HepG2 (cell line): Measurements from ENCODE around the gene TMEM95. TPM values are rescaled to one million over a fixed set of nuclear protein-coding genes. Genes with fewer than 3 reads are reported as not detected.

Experiments used
- CENPT ChIP-seq: sonication (generic); formaldehyde crosslinking; IDR thresholded peaks from 2 replicates; pipeline ENCODE4 v1.8.0; 2022; ENCODE audit warnings: low read depth, mild to moderate bottlenecking, moderate library complexity, missing genetic modification reagents
- FOXJ3 ChIP-seq: sonication (generic); formaldehyde crosslinking; IDR thresholded peaks from 2 replicates; pipeline ENCODE4 v1.4.0; 2020; ENCODE audit warnings: missing genetic modification reagents, mild to moderate bottlenecking, borderline replicate concordance
- NFKBIZ ChIP-seq: IDR thresholded peaks from 2 replicates; pipeline ENCODE4 v1.6.1; 2018; ENCODE audit warnings: missing genetic modification reagents, missing compliant biosample characterization
- RELA ChIP-seq: sonication (generic); formaldehyde crosslinking; IDR thresholded peaks from 2 replicates; pipeline ENCODE4 v1.4.0; 2020; ENCODE audit warnings: missing genetic modification reagents
- SP1 ChIP-seq, 2 experiments: fragments of 450-650 bp in 1 of 2; sonication (generic) in 1 of 2; formaldehyde crosslinking in 1 of 2; IDR thresholded peaks; 2 replicates each; pipeline versions ENCODE4 v1.4.0 to v1.6.1; 2016 to 2020; ENCODE audit warnings: missing genetic modification reagents in 1 of 2
- STAG1 ChIP-seq: sonication (generic); formaldehyde crosslinking; IDR thresholded peaks from 2 replicates; pipeline ENCODE4 v1.4.0; 2020; ENCODE audit warnings: missing genetic modification reagents
- TAF1 ChIP-seq: sonication (generic); formaldehyde crosslinking; IDR thresholded peaks from 2 replicates; pipeline ENCODE4 v1.4.0; 2020; ENCODE audit warnings: missing genetic modification reagents
- TBX2 ChIP-seq: sonication (generic); formaldehyde crosslinking; IDR thresholded peaks from 2 replicates; pipeline ENCODE4 v1.5.0; 2020; ENCODE audit warnings: missing genetic modification reagents, mild to moderate bottlenecking, borderline replicate concordance
- ZBTB7A ChIP-seq: sonication (generic); formaldehyde crosslinking; IDR thresholded peaks from 2 replicates; pipeline ENCODE4 v1.8.0; 2022; ENCODE audit warnings: mild to moderate bottlenecking, missing genetic modification reagents
- ZNF101 ChIP-seq: sonication (generic); formaldehyde crosslinking; IDR thresholded peaks from 2 replicates; pipeline ENCODE4 v1.4.0; 2020; ENCODE audit warnings: mild to moderate bottlenecking, low read depth, missing genetic modification reagents, borderline replicate concordance
- ZNF501 ChIP-seq: sonication (generic); formaldehyde crosslinking; IDR thresholded peaks from 2 replicates; pipeline ENCODE4 v1.5.1; 2020; ENCODE audit warnings: mild to moderate bottlenecking, moderate library complexity, missing genetic modification reagents
- ZSCAN22 ChIP-seq: sonication (generic); formaldehyde crosslinking; IDR thresholded peaks from 2 replicates; pipeline ENCODE4 v1.4.0; 2020; ENCODE audit warnings: mild to moderate bottlenecking, missing genetic modification reagents
- polyA plus RNA-seq, 8 experiments: library from polyadenylated mRNA; depleted of rRNA in 3 of 8; stranded (reverse) in 7 of 8; unstranded in 1 of 8; fragments of >200 nt; fragmentation: Illumina TruSeq in 4 of 8; extraction: Trizol in 4 of 8; gene quantifications; 2 replicates each; pipeline versions ENCODE4 v1.2.1 to v1.2.3, GENCODE V29; 2011 to 2016; ENCODE audit warnings: low read depth in 4 of 8, missing spikeins in 1 of 8, mixed read lengths in 1 of 8; ENCODE audit not compliant: insufficient read depth in 1 of 8
- total RNA-seq, 5 experiments: library from RNA; depleted of rRNA; stranded (reverse); fragments of >200 nt; fragmentation: Illumina TruSeq; extraction: Trizol; gene quantifications; 2 replicates each; pipeline ENCODE4 v1.2.3, GENCODE V29; 2016; ENCODE audit warnings: low read depth in 1 of 5
- TF ChIP-seq, protein P1 (sequence below): sonication (generic); formaldehyde crosslinking; IDR thresholded peaks from 2 replicates; pipeline ENCODE4 v1.5.1; 2020; ENCODE audit warnings: mild to moderate bottlenecking, missing genetic modification reagents

TMEM95 gene
- total and polyA plus RNA-seq, 2 of the 13 experiments (the other 11 are each of a cell fraction or from before 2014, with no cell fraction given) = not detected

DNA sequence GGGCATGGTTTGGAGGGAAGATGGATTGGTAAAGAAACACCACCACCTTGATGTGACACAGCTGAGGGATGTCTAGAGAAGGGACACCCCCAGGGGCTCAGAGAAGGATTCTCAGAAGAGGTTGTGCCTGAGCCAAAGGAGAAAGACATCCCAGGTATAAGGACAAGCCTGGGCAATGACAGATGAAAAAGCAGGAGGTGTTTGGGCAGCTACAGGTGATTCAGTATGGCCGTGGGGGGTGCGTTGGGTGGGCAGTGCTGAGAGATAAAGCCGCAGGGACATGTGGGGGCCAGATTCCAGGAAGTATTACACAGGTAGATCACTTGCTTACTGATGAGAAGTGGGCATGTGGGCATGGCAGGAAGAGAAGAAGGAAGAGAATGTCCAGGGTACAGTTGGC is 7.0 kb downstream of the TMEM95 start (continued):
- TF ChIP-seq, protein P1, sequence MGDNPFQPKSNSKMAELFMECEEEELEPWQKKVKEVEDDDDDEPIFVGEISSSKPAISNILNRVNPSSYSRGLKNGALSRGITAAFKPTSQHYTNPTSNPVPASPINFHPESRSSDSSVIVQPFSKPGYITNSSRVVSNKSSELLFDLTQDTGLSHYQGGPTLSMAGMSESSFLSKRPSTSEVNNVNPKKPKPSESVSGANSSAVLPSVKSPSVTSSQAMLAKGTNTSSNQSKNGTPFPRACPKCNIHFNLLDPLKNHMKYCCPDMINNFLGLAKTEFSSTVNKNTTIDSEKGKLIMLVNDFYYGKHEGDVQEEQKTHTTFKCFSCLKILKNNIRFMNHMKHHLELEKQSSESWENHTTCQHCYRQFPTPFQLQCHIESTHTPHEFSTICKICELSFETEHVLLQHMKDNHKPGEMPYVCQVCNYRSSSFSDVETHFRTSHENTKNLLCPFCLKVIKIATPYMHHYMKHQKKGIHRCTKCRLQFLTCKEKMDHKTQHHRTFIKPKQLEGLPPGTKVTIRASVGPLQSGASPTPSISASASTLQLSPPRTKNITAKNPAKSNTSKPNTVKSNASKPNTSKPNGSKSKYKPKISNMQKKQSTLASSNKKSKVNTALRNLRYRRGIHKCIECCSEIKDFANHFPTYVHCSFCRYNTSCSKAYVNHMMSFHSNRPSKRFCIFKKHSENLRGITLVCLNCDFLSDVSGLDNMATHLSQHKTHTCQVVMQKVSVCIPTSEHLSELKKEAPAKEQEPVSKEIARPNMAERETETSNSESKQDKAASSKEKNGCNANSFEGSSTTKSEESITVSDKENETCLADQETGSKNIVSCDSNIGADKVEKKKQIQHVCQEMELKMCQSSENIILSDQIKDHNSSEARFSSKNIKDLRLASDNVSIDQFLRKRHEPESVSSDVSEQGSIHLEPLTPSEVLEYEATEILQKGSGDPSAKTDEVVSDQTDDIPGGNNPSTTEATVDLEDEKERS (CRISPR knock-in tag) = no peak
- no peak for TF ChIP-seq CENPT (CRISPR knock-in tag)
- TF ChIP-seq ZNF101 (CRISPR knock-in tag) = no peak
- no peak for TF ChIP-seq TAF1 (CRISPR knock-in tag)
- TF ChIP-seq FOXJ3 (CRISPR knock-in tag) = no peak
- no peak for TF ChIP-seq TBX2 (CRISPR knock-in tag)
- no peak for TF ChIP-seq ZBTB7A (CRISPR knock-in tag)
- TF ChIP-seq RELA = no peak
- TF ChIP-seq STAG1 (CRISPR knock-in tag) = no peak
- no peak for TF ChIP-seq SP1 (IDR thresholded peaks at IDR 0.05)
- no peak for TF ChIP-seq SP1 (CRISPR knock-in tag; IDR thresholded peaks at IDR 0.05)
- no peak for TF ChIP-seq NFKBIZ (CRISPR knock-in tag)
- no peak for TF ChIP-seq ZSCAN22 (CRISPR knock-in tag)
- no peak for TF ChIP-seq ZNF501
